Choroid plexus epithelial cell (primary cell): ENCODE measurements around the gene FAH.

ENCODE experiments used
- DNase-seq: peaks from one replicate; pipeline ENCODE4 v3.0.0-alpha.2; 2010; ENCODE audit warnings: low read depth
- H3K4me3 ChIP-seq: 2 replicates; pipeline ENCODE4 v1.5.1; 2011; ENCODE audit warnings: low read depth, mild to moderate bottlenecking, control low read depth, low read length, moderate library complexity
- TF ChIP-seq, protein P1 (sequence below): conservative IDR thresholded peaks from 2 replicates; pipeline ENCODE4 v1.5.1; 2011; ENCODE audit warnings: low read depth, mild to moderate bottlenecking, control low read depth, inconsistent platforms, low read length, moderate library complexity

Gene FAH

DNA sequence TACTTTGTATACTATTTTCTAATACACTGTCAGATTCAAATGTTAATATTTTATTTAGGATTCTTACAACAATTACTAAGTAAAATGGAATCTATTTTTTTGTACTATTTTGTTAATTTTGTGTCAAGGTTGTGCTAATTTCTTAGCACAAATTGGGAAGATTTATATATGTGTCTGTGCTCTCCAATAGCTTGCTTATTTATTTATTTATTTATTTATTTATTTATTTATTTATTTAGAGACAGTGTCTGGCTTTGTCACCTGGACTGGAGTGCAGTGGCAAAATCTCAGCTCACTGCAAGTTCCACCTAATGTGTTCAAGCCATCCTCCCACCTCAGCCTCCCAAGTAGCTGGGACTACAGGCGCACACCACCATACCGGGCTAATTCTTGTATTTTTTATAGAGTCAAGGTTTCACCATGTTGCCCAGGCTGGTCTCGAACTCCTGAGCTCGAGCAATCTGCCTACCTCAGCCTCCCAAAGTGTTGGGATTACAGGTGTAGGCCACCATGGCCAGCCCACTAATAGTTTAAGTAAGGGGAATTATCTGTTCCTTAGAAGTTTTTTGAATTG, 64.6 kb downstream of the FAH start:
- H3K4me3 ChIP-seq = no peak overlapping the region
- DNase-seq = no peak
- TF ChIP-seq, protein P1, sequence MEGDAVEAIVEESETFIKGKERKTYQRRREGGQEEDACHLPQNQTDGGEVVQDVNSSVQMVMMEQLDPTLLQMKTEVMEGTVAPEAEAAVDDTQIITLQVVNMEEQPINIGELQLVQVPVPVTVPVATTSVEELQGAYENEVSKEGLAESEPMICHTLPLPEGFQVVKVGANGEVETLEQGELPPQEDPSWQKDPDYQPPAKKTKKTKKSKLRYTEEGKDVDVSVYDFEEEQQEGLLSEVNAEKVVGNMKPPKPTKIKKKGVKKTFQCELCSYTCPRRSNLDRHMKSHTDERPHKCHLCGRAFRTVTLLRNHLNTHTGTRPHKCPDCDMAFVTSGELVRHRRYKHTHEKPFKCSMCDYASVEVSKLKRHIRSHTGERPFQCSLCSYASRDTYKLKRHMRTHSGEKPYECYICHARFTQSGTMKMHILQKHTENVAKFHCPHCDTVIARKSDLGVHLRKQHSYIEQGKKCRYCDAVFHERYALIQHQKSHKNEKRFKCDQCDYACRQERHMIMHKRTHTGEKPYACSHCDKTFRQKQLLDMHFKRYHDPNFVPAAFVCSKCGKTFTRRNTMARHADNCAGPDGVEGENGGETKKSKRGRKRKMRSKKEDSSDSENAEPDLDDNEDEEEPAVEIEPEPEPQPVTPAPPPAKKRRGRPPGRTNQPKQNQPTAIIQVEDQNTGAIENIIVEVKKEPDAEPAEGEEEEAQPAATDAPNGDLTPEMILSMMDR = no peak

GRCh38 chr15:80219955-80220354, 67.2 kb downstream of the FAH start:
- no peak overlapping the region for H3K4me3 ChIP-seq
- DNase-seq = no peak
- TF ChIP-seq, protein P1 = no peak

DNA sequence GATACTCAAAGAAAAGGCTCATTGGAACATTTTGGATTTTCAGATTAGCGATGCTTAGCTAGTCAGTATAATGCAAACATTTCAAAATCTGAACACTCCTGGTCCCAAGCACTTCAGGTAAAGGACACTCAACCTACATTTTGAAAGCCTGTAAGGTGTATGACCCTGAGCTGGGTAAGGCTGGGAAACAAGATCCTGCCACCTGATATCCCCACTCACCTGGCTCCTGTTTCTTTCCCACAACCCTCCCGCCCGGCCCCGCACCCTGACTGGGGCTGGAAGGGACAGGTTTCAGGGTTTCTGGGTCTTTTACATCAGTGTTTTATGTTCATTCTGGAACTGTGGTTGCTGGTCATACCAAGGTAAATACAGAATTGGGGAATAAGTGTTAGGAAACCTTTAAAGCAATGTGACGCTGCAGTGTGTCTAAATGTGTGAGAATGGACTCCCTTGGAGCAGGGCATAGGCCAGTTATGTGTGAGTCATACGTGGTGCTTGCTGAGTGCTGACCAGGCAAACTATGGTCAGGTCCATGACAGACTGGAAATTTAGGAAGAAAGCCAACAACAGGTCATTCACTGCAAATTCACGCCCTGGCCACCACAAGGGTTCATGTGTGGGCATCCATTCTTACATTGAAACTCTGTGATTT, 76.3 kb downstream of the FAH start:
- TF ChIP-seq, protein P1 = no peak
- H3K4me3 ChIP-seq = no peak overlapping the region
- DNase-seq = peak; percentile 92

- H3K4me3 ChIP-seq = no peak overlapping the region
- TF ChIP-seq, protein P1 = no peak
- DNase-seq = no peak
Observed at GRCh38 chr15:80231371-80231770, 78.6 kb downstream of the FAH start.

GRCh38 chr15:80233581-80233980, 80.8 kb downstream of the FAH start:
- TF ChIP-seq, protein P1 = no peak
- DNase-seq = no peak
- no peak overlapping the region for H3K4me3 ChIP-seq

DNA sequence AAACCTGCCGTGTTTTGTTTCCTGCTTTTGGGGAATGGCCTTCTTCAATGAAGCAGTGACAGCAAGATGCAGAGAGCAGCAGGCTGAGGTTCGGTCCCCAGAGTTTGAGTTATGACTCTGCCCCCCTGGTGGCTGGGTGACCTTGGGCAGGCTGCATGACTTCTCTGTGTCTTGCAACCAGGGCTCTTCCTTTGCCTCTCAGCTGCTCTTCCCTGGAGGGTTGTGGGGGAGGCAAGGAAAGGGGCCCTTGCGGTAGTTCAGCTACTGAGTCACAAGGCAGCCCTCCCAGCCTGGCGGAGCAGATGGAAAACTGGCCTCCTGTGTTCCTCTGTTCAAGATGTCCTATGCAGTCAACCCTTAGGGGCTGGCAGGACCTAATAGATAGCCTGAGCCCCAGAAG, 82.1 kb downstream of the FAH start:
- DNase-seq = peak; percentile 31
- TF ChIP-seq, protein P1 = peak; percentile 59
- no peak overlapping the region for H3K4me3 ChIP-seq
